ENCODE measurements around the gene LMX1B.

Gene LMX1B

GRCh38 chr9:126658201-126658825 lies 44.6 kb downstream of the LMX1B start:
- Histone ChIP-seq H3K9ac (ENCODE audit: low read depth in 1 of 2, low read length in 2 of 2) (no peak overlapping the region), H3K27me3 (ENCODE audit: control insufficient read depth in 1 of 2, insufficient read depth in 2 of 2, low read length in 2 of 2) (peaks cover 32 to 39% of the 10 kb centered on the region in 2 donors), H3K4me1 (ENCODE audit: control insufficient read depth in 1 of 2, insufficient read depth in 2 of 2, low read length in 2 of 2) (peaks cover 0 to 5% of the 10 kb centered on the region in 2 donors), H3K4me3 (ENCODE audit: low read depth in 1 of 2, low read length in 2 of 2) (no peak overlapping the region), H3K9me3 (ENCODE audit: control insufficient read depth in 1 of 2, low read length in 2 of 2) (no peaks in the 10 kb centered on the region), H3K27ac (ENCODE audit: low read depth, low read length) (no peak overlapping the region), H3K36me3 (ENCODE audit: control insufficient read depth in 1 of 2, insufficient read depth in 2 of 2, low read length in 2 of 2) (no peaks in the 10 kb centered on the region)

- Histone ChIP-seq H3K36me3 (ENCODE audit: control insufficient read depth in 1 of 2, insufficient read depth in 2 of 2, low read length in 2 of 2) (no peaks in the 10 kb centered on the region), H3K27me3 (ENCODE audit: control insufficient read depth in 1 of 2, insufficient read depth in 2 of 2, low read length in 2 of 2) (peaks cover 31 to 39% of the 10 kb centered on the region in 2 donors), H3K4me1 (ENCODE audit: control insufficient read depth in 1 of 2, insufficient read depth in 2 of 2, low read length in 2 of 2) (peaks cover 5% of the 10 kb centered on the region in 2 donors)
These were observed 45.3 kb downstream of the LMX1B start for GRCh38 chr9:126658956-126659555.

GRCh38 chr9:126661122-126661520 lies 47.4 kb downstream of the LMX1B start:
- Histone ChIP-seq H3K27ac (ENCODE audit: low read depth, low read length) (no peak overlapping the region), H3K4me1 (ENCODE audit: control insufficient read depth in 1 of 2, insufficient read depth in 2 of 2, low read length in 2 of 2) (peaks cover 5% of the 10 kb centered on the region in 2 donors), H3K9me3 (ENCODE audit: control insufficient read depth in 1 of 2, low read length in 2 of 2) (no peaks in the 10 kb centered on the region), H3K36me3 (ENCODE audit: control insufficient read depth in 1 of 2, insufficient read depth in 2 of 2, low read length in 2 of 2) (no peaks in the 10 kb centered on the region), H3K4me3 (ENCODE audit: low read depth in 1 of 2, low read length in 2 of 2) (no peak overlapping the region), H3K9ac (ENCODE audit: low read depth in 1 of 2, low read length in 2 of 2) (no peak overlapping the region), H3K27me3 (ENCODE audit: control insufficient read depth in 1 of 2, insufficient read depth in 2 of 2, low read length in 2 of 2) (peaks cover 37% of the 10 kb centered on the region in 2 donors)

More at GRCh38 chr9:126658956-126659555, 45.3 kb downstream of the LMX1B start:
- Histone ChIP-seq H3K4me3 (ENCODE audit: low read depth in 1 of 2, low read length in 2 of 2) (no peak overlapping the region), H3K9ac (ENCODE audit: low read depth in 1 of 2, low read length in 2 of 2) (no peak overlapping the region), H3K27ac (ENCODE audit: low read depth, low read length) (no peak overlapping the region), H3K9me3 (ENCODE audit: control insufficient read depth in 1 of 2, low read length in 2 of 2) (no peaks in the 10 kb centered on the region)

- H3K9ac ChIP-seq (ENCODE audit: low read depth in 1 of 2, low read length in 2 of 2), result no peak overlapping the region
- no peak overlapping the region for H3K27ac ChIP-seq (ENCODE audit: low read depth, low read length)
- H3K9me3 ChIP-seq (ENCODE audit: control insufficient read depth in 1 of 2, low read length in 2 of 2), result no peaks in the 10 kb centered on the region
- peaks cover 5% of the 10 kb centered on the region in 2 donors for H3K4me1 ChIP-seq (ENCODE audit: control insufficient read depth in 1 of 2, insufficient read depth in 2 of 2, low read length in 2 of 2)
- H3K36me3 ChIP-seq (ENCODE audit: control insufficient read depth in 1 of 2, insufficient read depth in 2 of 2, low read length in 2 of 2), result no peaks in the 10 kb centered on the region
- H3K27me3 ChIP-seq (ENCODE audit: control insufficient read depth in 1 of 2, insufficient read depth in 2 of 2, low read length in 2 of 2), result peaks cover 34 to 37% of the 10 kb centered on the region in 2 donors
- H3K4me3 ChIP-seq (ENCODE audit: low read depth in 1 of 2, low read length in 2 of 2), result no peak overlapping the region
These were observed 48.0 kb downstream of the LMX1B start for GRCh38 chr9:126661521-126662251.

GRCh38 chr9:126663661-126664072 lies 49.9 kb downstream of the LMX1B start:
- Histone ChIP-seq H3K27ac (ENCODE audit: low read depth, low read length) (no peak overlapping the region), H3K9me3 (ENCODE audit: control insufficient read depth in 1 of 2, low read length in 2 of 2) (no peaks in the 10 kb centered on the region), H3K4me3 (ENCODE audit: low read depth in 1 of 2, low read length in 2 of 2) (no peak overlapping the region), H3K27me3 (ENCODE audit: control insufficient read depth in 1 of 2, insufficient read depth in 2 of 2, low read length in 2 of 2) (peaks cover 34 to 43% of the 10 kb centered on the region in 2 donors), H3K4me1 (ENCODE audit: control insufficient read depth in 1 of 2, insufficient read depth in 2 of 2, low read length in 2 of 2) (peaks cover 5% of the 10 kb centered on the region in 2 donors), H3K36me3 (ENCODE audit: control insufficient read depth in 1 of 2, insufficient read depth in 2 of 2, low read length in 2 of 2) (no peaks in the 10 kb centered on the region), H3K9ac (ENCODE audit: low read depth in 1 of 2, low read length in 2 of 2) (no peak overlapping the region)

GRCh38 chr9:126664900-126665643 lies 51.3 kb downstream of the LMX1B start:
- no peaks in the 10 kb centered on the region for H3K36me3 ChIP-seq (ENCODE audit: control insufficient read depth in 1 of 2, insufficient read depth in 2 of 2, low read length in 2 of 2)
- no peak overlapping the region for H3K4me3 ChIP-seq (ENCODE audit: low read depth in 1 of 2, low read length in 2 of 2)
- no peaks in the 10 kb centered on the region for H3K9me3 ChIP-seq (ENCODE audit: control insufficient read depth in 1 of 2, low read length in 2 of 2)
- peaks cover 5% of the 10 kb centered on the region in 2 donors for H3K4me1 ChIP-seq (ENCODE audit: control insufficient read depth in 1 of 2, insufficient read depth in 2 of 2, low read length in 2 of 2)
- H3K27ac ChIP-seq (ENCODE audit: low read depth, low read length), result no peak overlapping the region
- H3K9ac ChIP-seq (ENCODE audit: low read depth in 1 of 2, low read length in 2 of 2), result no peak overlapping the region
- peaks cover 37 to 57% of the 10 kb centered on the region in 2 donors for H3K27me3 ChIP-seq (ENCODE audit: control insufficient read depth in 1 of 2, insufficient read depth in 2 of 2, low read length in 2 of 2)

GRCh38 chr9:126665644-126666035 lies 51.9 kb downstream of the LMX1B start:
- Histone ChIP-seq H3K4me3 (ENCODE audit: low read depth in 1 of 2, low read length in 2 of 2) (no peak overlapping the region), H3K27me3 (ENCODE audit: control insufficient read depth in 1 of 2, insufficient read depth in 2 of 2, low read length in 2 of 2) (peaks cover 41 to 63% of the 10 kb centered on the region in 2 donors), H3K36me3 (ENCODE audit: control insufficient read depth in 1 of 2, insufficient read depth in 2 of 2, low read length in 2 of 2) (no peaks in the 10 kb centered on the region), H3K9ac (ENCODE audit: low read depth in 1 of 2, low read length in 2 of 2) (no peak overlapping the region), H3K27ac (ENCODE audit: low read depth, low read length) (no peak overlapping the region), H3K9me3 (ENCODE audit: control insufficient read depth in 1 of 2, low read length in 2 of 2) (no peaks in the 10 kb centered on the region), H3K4me1 (ENCODE audit: control insufficient read depth in 1 of 2, insufficient read depth in 2 of 2, low read length in 2 of 2) (peaks cover 5% of the 10 kb centered on the region in 2 donors)

GRCh38 chr9:126666155-126666803 lies 52.6 kb downstream of the LMX1B start:
- H3K27ac ChIP-seq (ENCODE audit: low read depth, low read length), result no peak overlapping the region
- H3K27me3 ChIP-seq (ENCODE audit: control insufficient read depth in 1 of 2, insufficient read depth in 2 of 2, low read length in 2 of 2), result peaks cover 45 to 67% of the 10 kb centered on the region in 2 donors
- H3K4me3 ChIP-seq (ENCODE audit: low read depth in 1 of 2, low read length in 2 of 2), result no peak overlapping the region
- no peaks in the 10 kb centered on the region for H3K9me3 ChIP-seq (ENCODE audit: control insufficient read depth in 1 of 2, low read length in 2 of 2)
- no peaks in the 10 kb centered on the region for H3K36me3 ChIP-seq (ENCODE audit: control insufficient read depth in 1 of 2, insufficient read depth in 2 of 2, low read length in 2 of 2)
- no peak overlapping the region for H3K9ac ChIP-seq (ENCODE audit: low read depth in 1 of 2, low read length in 2 of 2)
- H3K4me1 ChIP-seq (ENCODE audit: control insufficient read depth in 1 of 2, insufficient read depth in 2 of 2, low read length in 2 of 2), result peaks cover 5% of the 10 kb centered on the region in 2 donors

GRCh38 chr9:126667190-126668055 lies 53.7 kb downstream of the LMX1B start:
- H3K36me3 ChIP-seq (ENCODE audit: control insufficient read depth in 1 of 2, insufficient read depth in 2 of 2, low read length in 2 of 2), result no peaks in the 10 kb centered on the region
- peaks cover 4 to 5% of the 10 kb centered on the region in 2 donors for H3K4me1 ChIP-seq (ENCODE audit: control insufficient read depth in 1 of 2, insufficient read depth in 2 of 2, low read length in 2 of 2)
- H3K27me3 ChIP-seq (ENCODE audit: control insufficient read depth in 1 of 2, insufficient read depth in 2 of 2, low read length in 2 of 2), result peaks cover 46 to 75% of the 10 kb centered on the region in 2 donors

More at GRCh38 chr9:126667190-126668055, 53.7 kb downstream of the LMX1B start:
- Histone ChIP-seq H3K9me3 (ENCODE audit: control insufficient read depth in 1 of 2, low read length in 2 of 2) (no peaks in the 10 kb centered on the region), H3K4me3 (ENCODE audit: low read depth in 1 of 2, low read length in 2 of 2) (no peak overlapping the region), H3K27ac (ENCODE audit: low read depth, low read length) (no peak overlapping the region), H3K9ac (ENCODE audit: low read depth in 1 of 2, low read length in 2 of 2) (no peak overlapping the region)
